Vagina (tissue), 2 donors: Measurements from ENCODE around the gene ECHS1.

Experiments
- POLR2A ChIP-seq, 2 donors: fragments of 450-650 bp; IDR thresholded peaks; one replicate each; pipeline ENCODE4 v1.6.1; 2017; ENCODE audit warnings: antibody characterized with exemption in 2 of 2, mild to moderate bottlenecking in 2 of 2, moderate library complexity in 2 of 2
- POLR2AphosphoS5 ChIP-seq, 2 donors: sonication (generic); formaldehyde crosslinking; IDR thresholded peaks; one replicate each; pipeline ENCODE4 v1.9.0; 2017; ENCODE audit warnings: antibody characterized with exemption in 2 of 2, mild to moderate bottlenecking in 2 of 2, low read depth in 1 of 2; ENCODE audit not compliant: insufficient read depth in 1 of 2
- TF ChIP-seq, protein P1 (sequence below), 3 experiments: fragments of 450-650 bp in 2 of 3; fragments of 200-600 bp in 1 of 3; sonication (generic) in 1 of 3; IDR thresholded peaks; one replicate each; pipeline ENCODE4 v1.5.1; 2017 to 2019; ENCODE audit warnings: antibody characterized with exemption in 3 of 3, mild to moderate bottlenecking in 2 of 3, moderate library complexity in 2 of 3

DNA sequence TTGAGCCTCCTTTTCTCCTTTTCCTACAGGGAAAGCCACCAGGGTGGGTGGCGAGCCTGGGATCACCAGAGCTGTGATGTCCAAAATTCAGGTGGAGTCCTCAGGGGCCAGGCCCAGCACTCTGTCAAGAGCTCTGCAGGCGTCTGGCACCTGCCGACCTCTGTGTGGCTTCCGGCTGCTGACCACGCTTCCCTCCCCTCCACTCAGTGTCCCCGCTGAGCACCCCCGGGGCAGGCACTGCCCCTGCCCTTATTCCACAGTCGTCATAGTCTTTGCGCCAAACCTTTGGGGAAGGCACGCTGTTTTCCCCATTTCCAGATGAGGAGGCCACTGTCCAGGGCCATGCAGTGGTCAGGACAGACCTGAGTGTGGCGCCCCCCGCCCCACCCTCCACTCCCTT, 28.3 kb upstream of the ECHS1 start:
- TF ChIP-seq, protein P1, sequence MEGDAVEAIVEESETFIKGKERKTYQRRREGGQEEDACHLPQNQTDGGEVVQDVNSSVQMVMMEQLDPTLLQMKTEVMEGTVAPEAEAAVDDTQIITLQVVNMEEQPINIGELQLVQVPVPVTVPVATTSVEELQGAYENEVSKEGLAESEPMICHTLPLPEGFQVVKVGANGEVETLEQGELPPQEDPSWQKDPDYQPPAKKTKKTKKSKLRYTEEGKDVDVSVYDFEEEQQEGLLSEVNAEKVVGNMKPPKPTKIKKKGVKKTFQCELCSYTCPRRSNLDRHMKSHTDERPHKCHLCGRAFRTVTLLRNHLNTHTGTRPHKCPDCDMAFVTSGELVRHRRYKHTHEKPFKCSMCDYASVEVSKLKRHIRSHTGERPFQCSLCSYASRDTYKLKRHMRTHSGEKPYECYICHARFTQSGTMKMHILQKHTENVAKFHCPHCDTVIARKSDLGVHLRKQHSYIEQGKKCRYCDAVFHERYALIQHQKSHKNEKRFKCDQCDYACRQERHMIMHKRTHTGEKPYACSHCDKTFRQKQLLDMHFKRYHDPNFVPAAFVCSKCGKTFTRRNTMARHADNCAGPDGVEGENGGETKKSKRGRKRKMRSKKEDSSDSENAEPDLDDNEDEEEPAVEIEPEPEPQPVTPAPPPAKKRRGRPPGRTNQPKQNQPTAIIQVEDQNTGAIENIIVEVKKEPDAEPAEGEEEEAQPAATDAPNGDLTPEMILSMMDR (IDR thresholded peaks at IDR 0.05) = no peak
- no peak for TF ChIP-seq POLR2A (IDR thresholded peaks at IDR 0.05)
- TF ChIP-seq POLR2AphosphoS5 (IDR thresholded peaks at IDR 0.05; ENCODE audit: insufficient read depth in 1 of 2, low read depth in 1 of 2) = no peak
